K562 (cell line): ENCODE data around the gene CIART. TPM values are rescaled to one million over a fixed set of nuclear protein-coding genes. Genes with fewer than 3 reads are reported as not detected.

ENCODE experiments used
- BRF1 ChIP-seq: IDR thresholded peaks from 3 replicates; pipeline ENCODE4 v1.6.1; 2011; ENCODE audit warnings: borderline replicate concordance, mild to moderate bottlenecking; ENCODE audit not compliant: insufficient read length; ENCODE audit errors: extremely low read depth
- CBX5 ChIP-seq: IDR thresholded peaks from 2 replicates; pipeline ENCODE4 v1.6.1; 2014; ENCODE audit warnings: low read depth, borderline replicate concordance
- CHCHD3 ChIP-seq: fragments of 250-450 bp; sonication (Bioruptor Pico); IDR thresholded peaks from 2 replicates; pipeline ENCODE4 v2.1.2; 2022; ENCODE audit warnings: mild to moderate bottlenecking
- CREB5 ChIP-seq: fragments of 250-450 bp; sonication (Bioruptor Pico); IDR thresholded peaks from 2 replicates; pipeline ENCODE4 v1.5.0; 2020; ENCODE audit warnings: mild to moderate bottlenecking
- EGR1 ChIP-seq: fragments of 450-650 bp; conservative IDR thresholded peaks from 2 replicates; pipeline ENCODE4 v1.6.1; 2017; ENCODE audit warnings: mild to moderate bottlenecking
- ESRRB ChIP-seq: fragments of 250-450 bp; sonication (Bioruptor Pico); IDR thresholded peaks from 2 replicates; pipeline ENCODE4 v1.5.0; 2020; ENCODE audit warnings: mild to moderate bottlenecking, moderate library complexity, borderline replicate concordance
- MXI1 ChIP-seq: IDR thresholded peaks from 2 replicates; pipeline ENCODE4 v1.6.1; 2011; ENCODE audit warnings: low read depth, mild to moderate bottlenecking, improper control_type of control experiment, low read length
- PCBP1 ChIP-seq: fragments of 200-400 bp; formaldehyde crosslinking; IDR thresholded peaks from 2 replicates; pipeline ENCODE4 v1.6.1; 2018; ENCODE audit warnings: mild to moderate bottlenecking, low read depth, low read length; ENCODE audit not compliant: poor library complexity, severe bottlenecking
- POLR2A ChIP-seq: fragments of 450-650 bp; conservative IDR thresholded peaks from 2 replicates; pipeline ENCODE4 v1.6.1; 2016
- RBM22 ChIP-seq: fragments of 200-400 bp; formaldehyde crosslinking; IDR thresholded peaks from 2 replicates; pipeline ENCODE4 v1.6.1; 2018; ENCODE audit warnings: low read length, low read depth; ENCODE audit not compliant: poor library complexity, severe bottlenecking
- RCOR1 ChIP-seq, 2 experiments: IDR thresholded peaks; 2 replicates each; pipeline ENCODE4 v1.6.1; 2012; ENCODE audit warnings: low read depth in 2 of 2, low read length in 2 of 2, borderline replicate concordance in 1 of 2, improper control_type of control experiment in 1 of 2
- SNIP1 ChIP-seq: fragments of 450-650 bp; IDR thresholded peaks from 2 replicates; pipeline ENCODE4 v1.7.1; 2017; ENCODE audit warnings: low read depth, mild to moderate bottlenecking
- STAT5A ChIP-seq: IDR thresholded peaks from 2 replicates; pipeline ENCODE4 v1.6.1; 2012; ENCODE audit warnings: low read length, inconsistent platforms, borderline replicate concordance
- STAT5B ChIP-seq: fragments of 250-450 bp; sonication (Bioruptor Pico); IDR thresholded peaks from 2 replicates; pipeline ENCODE4 v1.8.0; 2021; ENCODE audit warnings: mild to moderate bottlenecking, inconsistent platforms
- TAL1 ChIP-seq: fragments of 450-650 bp; IDR thresholded peaks from 2 replicates; pipeline ENCODE4 v1.6.1; 2016; ENCODE audit warnings: mild to moderate bottlenecking
- ZBTB7A ChIP-seq: IDR thresholded peaks from 2 replicates; pipeline ENCODE4 v1.6.1; 2011; ENCODE audit warnings: low read depth, mild to moderate bottlenecking, low read length, moderate library complexity, borderline replicate concordance; ENCODE audit not compliant: control insufficient read depth
- ZC3H4 ChIP-seq: sonication (generic); formaldehyde crosslinking; IDR thresholded peaks from 2 replicates; pipeline ENCODE4 v1.9.0; 2021; ENCODE audit warnings: missing genetic modification reagents, borderline replicate concordance
- ZNF263 ChIP-seq: sonication (generic); formaldehyde crosslinking; IDR thresholded peaks from 2 replicates; pipeline ENCODE4 v1.8.0; 2022; ENCODE audit warnings: mild to moderate bottlenecking, missing genetic modification reagents, borderline replicate concordance
- ZNF324 ChIP-seq: fragments of 250-450 bp; sonication (Bioruptor Pico); IDR thresholded peaks from 2 replicates; pipeline ENCODE4 v1.4.0; 2020; ENCODE audit warnings: mild to moderate bottlenecking
- ZNF408 ChIP-seq: fragments of 250-450 bp; sonication (Bioruptor Pico); IDR thresholded peaks from 2 replicates; pipeline ENCODE4 v1.4.0; 2020; ENCODE audit warnings: low read depth, mild to moderate bottlenecking, moderate library complexity
- ZNF561 ChIP-seq: fragments of 450-650 bp; formaldehyde crosslinking; conservative IDR thresholded peaks from 2 replicates; pipeline ENCODE4 v1.4.0; 2020; ENCODE audit warnings: mild to moderate bottlenecking, moderate library complexity
- ZSCAN32 ChIP-seq: fragments of 450-650 bp; formaldehyde crosslinking; IDR thresholded peaks from 2 replicates; pipeline ENCODE4 v1.4.0; 2020; ENCODE audit warnings: mild to moderate bottlenecking, moderate library complexity
- polyA plus RNA-seq, 8 experiments: library from polyadenylated mRNA; depleted of rRNA in 4 of 8; stranded (reverse) in 5 of 8; unstranded in 3 of 8; fragments of >200 nt; fragmentation: Nextera tagmentation in 2 of 8; fragmentation: Illumina TruSeq in 1 of 8; extraction: Ambion mirVana in 2 of 8; extraction: Trizol in 1 of 8; gene quantifications; 2 replicates each; pipeline versions ENCODE4 v1.2.1 to v1.2.3, GENCODE V29; 2011 to 2014; ENCODE audit warnings: inconsistent platforms in 1 of 8, missing spikeins in 1 of 8
- total RNA-seq, 7 experiments: library from RNA; depleted of rRNA in 6 of 7; stranded (reverse); fragments of >200 nt in 6 of 7; fragmentation: Illumina TruSeq in 2 of 7; extraction: Trizol in 2 of 7; gene quantifications; 2 replicates each; pipeline versions ENCODE4 v1.2.1 to v1.2.3, GENCODE V29; 2011 to 2021; ENCODE audit warnings: low replicate concordance in 1 of 7
- TF ChIP-seq, protein P1 (sequence below): sonication (generic); formaldehyde crosslinking; IDR thresholded peaks from 2 replicates; pipeline ENCODE4 v1.8.1; 2022; ENCODE audit warnings: missing genetic modification reagents
- TF ChIP-seq, protein P2 (sequence below), 2 experiments: fragments of 450-650 bp in 1 of 2; sonication (generic) in 1 of 2; formaldehyde crosslinking in 1 of 2; IDR thresholded peaks in 1 of 2; conservative IDR thresholded peaks in 1 of 2; 2 replicates each; pipeline versions ENCODE4 v1.6.1 to v1.8.1; 2016 to 2023; ENCODE audit warnings: mild to moderate bottlenecking in 2 of 2, moderate library complexity in 2 of 2, inconsistent platforms in 1 of 2, missing genetic modification reagents in 1 of 2

CIART gene
- total and polyA plus RNA-seq, 9 of the 15 experiments (the other 6 are each of a cell fraction or from before 2014, with no cell fraction given), result 0.07 to 0.35 (median 0.19) TPM; not detected in 2

GRCh38 chr1:150235294-150235851 lies 47.0 kb upstream of the CIART start (continued):
- TF ChIP-seq ZNF263 (CRISPR knock-in tag) (no peak), TAL1 (no peak), RBM22 (no peak), ZNF324 (CRISPR knock-in tag) (no peak), ZSCAN32 (CRISPR knock-in tag) (no peak), STAT5B (CRISPR knock-in tag) (no peak), SNIP1 (no peak), ZNF561 (CRISPR knock-in tag) (no peak), PCBP1 (peak; percentile 79), ZBTB7A (peak; percentile 99), RCOR1 (IDR thresholded peaks at IDR 0.05; ENCODE audit: borderline replicate concordance in 1 of 2, low read depth in 2 of 2, low read length in 2 of 2) (no peak), MXI1 (0 out of 2 replicates have a peak, but pooled peaks have one; percentile 8), CHCHD3 (CRISPR knock-in tag) (no peak), STAT5A (no peak), BRF1 (no peak), ESRRB (CRISPR knock-in tag) (no peak), ZC3H4 (CRISPR knock-in tag) (no peak), CREB5 (no peak), CBX5 (no peak), POLR2A (no peak), ZNF408 (no peak), EGR1 (peak; percentile 81)
- TF ChIP-seq, protein P1, sequence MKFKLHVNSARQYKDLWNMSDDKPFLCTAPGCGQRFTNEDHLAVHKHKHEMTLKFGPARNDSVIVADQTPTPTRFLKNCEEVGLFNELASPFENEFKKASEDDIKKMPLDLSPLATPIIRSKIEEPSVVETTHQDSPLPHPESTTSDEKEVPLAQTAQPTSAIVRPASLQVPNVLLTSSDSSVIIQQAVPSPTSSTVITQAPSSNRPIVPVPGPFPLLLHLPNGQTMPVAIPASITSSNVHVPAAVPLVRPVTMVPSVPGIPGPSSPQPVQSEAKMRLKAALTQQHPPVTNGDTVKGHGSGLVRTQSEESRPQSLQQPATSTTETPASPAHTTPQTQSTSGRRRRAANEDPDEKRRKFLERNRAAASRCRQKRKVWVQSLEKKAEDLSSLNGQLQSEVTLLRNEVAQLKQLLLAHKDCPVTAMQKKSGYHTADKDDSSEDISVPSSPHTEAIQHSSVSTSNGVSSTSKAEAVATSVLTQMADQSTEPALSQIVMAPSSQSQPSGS (CRISPR knock-in tag), result no peak
- TF ChIP-seq, protein P2, sequence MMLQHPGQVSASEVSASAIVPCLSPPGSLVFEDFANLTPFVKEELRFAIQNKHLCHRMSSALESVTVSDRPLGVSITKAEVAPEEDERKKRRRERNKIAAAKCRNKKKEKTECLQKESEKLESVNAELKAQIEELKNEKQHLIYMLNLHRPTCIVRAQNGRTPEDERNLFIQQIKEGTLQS (IDR thresholded peaks at IDR 0.05), result peak; percentile 67
- TF ChIP-seq, protein P2 (CRISPR knock-in tag; conservative IDR thresholded peaks at IDR 0.05), result no peak
